ENCODE results near the gene TTLL6.
"Not testable (repeated sequence)": the region's sequence is repeated elsewhere in the genome, so short reads cannot be mapped to it uniquely, and the experiment has no call there.

The TTLL6 gene

GRCh38 chr17:48815311-48815710 is 1.7 kb downstream of the TTLL6 start:
- no peak for DNase-seq (ENCODE audit: low read depth)
- TF ChIP-seq CTCF (conservative IDR thresholded peaks at IDR 0.05; ENCODE audit: low read depth, low read length), result no peak
- H3K4me3 ChIP-seq (ENCODE audit: low read depth, low read length), result no peak overlapping the region

GRCh38 chr17:48814504-48814903 is 2.5 kb downstream of the TTLL6 start:
- peak; percentile 89 for TF ChIP-seq CTCF (conservative IDR thresholded peaks at IDR 0.05; ENCODE audit: low read depth, low read length)
- peak; percentile 68 for DNase-seq (ENCODE audit: low read depth)
- no peak overlapping the region for H3K4me3 ChIP-seq (ENCODE audit: low read depth, low read length)

- no peak for DNase-seq (ENCODE audit: low read depth)
- H3K4me3 ChIP-seq (ENCODE audit: low read depth, low read length), result no peak overlapping the region
- TF ChIP-seq CTCF (conservative IDR thresholded peaks at IDR 0.05; ENCODE audit: low read depth, low read length), result no peak
Measured at GRCh38 chr17:48812001-48812400, 5.0 kb downstream of the TTLL6 start.

GRCh38 chr17:48809182-48809581 is 7.8 kb downstream of the TTLL6 start:
- TF ChIP-seq CTCF (conservative IDR thresholded peaks at IDR 0.05; ENCODE audit: low read depth, low read length), result no peak
- no peak overlapping the region for H3K4me3 ChIP-seq (ENCODE audit: low read depth, low read length)
- DNase-seq (ENCODE audit: low read depth), result no peak

- peak; percentile 53 for DNase-seq (ENCODE audit: low read depth)
- H3K4me3 ChIP-seq (ENCODE audit: low read depth, low read length), result no peak overlapping the region
- TF ChIP-seq CTCF (conservative IDR thresholded peaks at IDR 0.05; ENCODE audit: low read depth, low read length), result peak; percentile 94
Measured at GRCh38 chr17:48804936-48805411, 12.1 kb downstream of the TTLL6 start.

GRCh38 chr17:48800626-48801217 is 16.3 kb downstream of the TTLL6 start:
- no peak for TF ChIP-seq CTCF (conservative IDR thresholded peaks at IDR 0.05; ENCODE audit: low read depth, low read length)
- DNase-seq (ENCODE audit: low read depth), result peak; percentile 10
- no peak overlapping the region for H3K4me3 ChIP-seq (ENCODE audit: low read depth, low read length)

- H3K4me3 ChIP-seq (ENCODE audit: low read depth, low read length), result no peak overlapping the region
- no peak for TF ChIP-seq CTCF (conservative IDR thresholded peaks at IDR 0.05; ENCODE audit: low read depth, low read length)
- DNase-seq (ENCODE audit: low read depth), result no peak
Measured at GRCh38 chr17:48799069-48799723, 17.8 kb downstream of the TTLL6 start.

GRCh38 chr17:48796163-48796522 is 20.9 kb downstream of the TTLL6 start:
- not testable (repeated sequence) for DNase-seq (ENCODE audit: low read depth); H3K4me3 ChIP-seq (ENCODE audit: low read depth, low read length)

All from choroid plexus epithelial cell (primary cell).